C4-2B (cell line): ENCODE results near the gene PDE6A.

Experiments
- ZFX ChIP-seq: fragments of 450-650 bp; IDR thresholded peaks from 2 replicates; pipeline ENCODE4 v1.6.1; 2017
- TF ChIP-seq, protein P1 (sequence below): fragments of 450-650 bp; conservative IDR thresholded peaks from 2 replicates; pipeline ENCODE4 v1.5.1; 2017; ENCODE audit warnings: mild to moderate bottlenecking

DNA sequence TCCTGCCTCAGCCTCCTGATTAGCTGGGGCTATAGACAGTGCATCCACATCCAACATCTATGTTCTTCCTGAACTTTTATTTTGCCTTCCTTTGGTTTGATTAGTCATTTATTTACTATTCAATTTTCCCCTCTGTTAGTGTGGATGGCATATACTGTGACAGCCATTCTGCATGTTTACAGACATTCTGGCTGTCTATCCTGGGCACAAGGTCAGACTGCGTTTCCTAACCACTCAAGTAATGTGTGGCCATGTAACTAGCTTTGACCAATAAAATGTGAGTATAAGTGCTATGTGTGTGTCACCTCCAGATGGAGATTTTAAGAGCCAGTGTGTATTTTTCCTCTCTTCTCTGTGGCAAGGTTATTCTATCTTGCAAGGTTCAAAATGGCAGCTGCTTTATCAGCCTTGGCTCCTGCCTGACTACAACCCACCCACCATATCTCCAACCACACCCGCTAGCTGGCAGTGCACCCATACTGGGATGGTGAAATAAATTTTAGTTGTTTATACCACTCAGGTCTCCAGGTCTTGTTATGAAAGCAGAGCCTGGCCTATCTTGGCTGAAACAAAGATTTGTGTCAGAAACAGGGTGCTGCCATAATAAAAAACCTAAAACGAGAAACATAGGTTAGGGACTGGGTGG, 32.2 kb downstream of the PDE6A start:
- TF ChIP-seq, protein P1, sequence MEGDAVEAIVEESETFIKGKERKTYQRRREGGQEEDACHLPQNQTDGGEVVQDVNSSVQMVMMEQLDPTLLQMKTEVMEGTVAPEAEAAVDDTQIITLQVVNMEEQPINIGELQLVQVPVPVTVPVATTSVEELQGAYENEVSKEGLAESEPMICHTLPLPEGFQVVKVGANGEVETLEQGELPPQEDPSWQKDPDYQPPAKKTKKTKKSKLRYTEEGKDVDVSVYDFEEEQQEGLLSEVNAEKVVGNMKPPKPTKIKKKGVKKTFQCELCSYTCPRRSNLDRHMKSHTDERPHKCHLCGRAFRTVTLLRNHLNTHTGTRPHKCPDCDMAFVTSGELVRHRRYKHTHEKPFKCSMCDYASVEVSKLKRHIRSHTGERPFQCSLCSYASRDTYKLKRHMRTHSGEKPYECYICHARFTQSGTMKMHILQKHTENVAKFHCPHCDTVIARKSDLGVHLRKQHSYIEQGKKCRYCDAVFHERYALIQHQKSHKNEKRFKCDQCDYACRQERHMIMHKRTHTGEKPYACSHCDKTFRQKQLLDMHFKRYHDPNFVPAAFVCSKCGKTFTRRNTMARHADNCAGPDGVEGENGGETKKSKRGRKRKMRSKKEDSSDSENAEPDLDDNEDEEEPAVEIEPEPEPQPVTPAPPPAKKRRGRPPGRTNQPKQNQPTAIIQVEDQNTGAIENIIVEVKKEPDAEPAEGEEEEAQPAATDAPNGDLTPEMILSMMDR: no peak
- TF ChIP-seq ZFX: no peak
